Smooth muscle cell (in vitro differentiated cells): ENCODE measurements around the gene ATL2. TPM values are rescaled to one million over a fixed set of nuclear protein-coding genes. Genes with fewer than 3 reads are reported as not detected.
A peak's percentile ranks its signal among the peaks of the same experiment; 100 is the strongest.

Experiments used
- DNase-seq: peaks from one replicate; lab custom pipeline; 2025; ENCODE audit not compliant: unreplicated experiment; lab: John Stamatoyannopoulos, UW
- H2AFZ ChIP-seq: fragments of 200-600 bp; sonication (generic); 2 replicates; pipeline ENCODE4 v1.6.0; 2016; ENCODE audit warnings: antibody characterized with exemption, low read depth, mild to moderate bottlenecking
- H3F3A ChIP-seq: fragments of 200-600 bp; sonication (generic); 2 replicates; pipeline ENCODE4 v1.6.0; 2017; ENCODE audit warnings: antibody characterized with exemption, low read depth
- H3K27ac ChIP-seq: fragments of 200-600 bp; sonication (generic); 2 replicates; pipeline ENCODE4 v1.5.1; 2016; ENCODE audit warnings: low read depth, mild to moderate bottlenecking
- H3K27me3 ChIP-seq: fragments of 200-600 bp; sonication (generic); 2 replicates; pipeline ENCODE4 v1.6.1; 2016; ENCODE audit warnings: low read depth, mild to moderate bottlenecking
- H3K36me3 ChIP-seq: fragments of 200-600 bp; sonication (generic); 2 replicates; pipeline ENCODE4 v1.5.1; 2016; ENCODE audit warnings: low read depth
- H3K4me1 ChIP-seq: fragments of 200-600 bp; sonication (generic); 2 replicates; pipeline ENCODE4 v1.5.1; 2016; ENCODE audit warnings: low read depth
- H3K4me2 ChIP-seq: fragments of 200-600 bp; sonication (generic); 2 replicates; pipeline ENCODE4 v1.6.0; 2016; ENCODE audit warnings: mild to moderate bottlenecking
- H3K4me3 ChIP-seq: fragments of 200-600 bp; sonication (generic); 2 replicates; pipeline ENCODE4 v1.5.1; 2016; ENCODE audit warnings: mild to moderate bottlenecking
- H3K79me2 ChIP-seq: fragments of 200-600 bp; sonication (generic); 2 replicates; pipeline ENCODE4 v1.6.0; 2016; ENCODE audit warnings: low read depth, mild to moderate bottlenecking
- H3K9ac ChIP-seq: fragments of 200-600 bp; sonication (generic); 2 replicates; pipeline ENCODE4 v1.6.0; 2016; ENCODE audit warnings: low read depth
- H3K9me3 ChIP-seq: fragments of 200-600 bp; sonication (generic); replicated peaks from 2 replicates; pipeline ENCODE4 v1.5.1; 2016; ENCODE audit warnings: low read depth
- H4K20me1 ChIP-seq: fragments of 200-600 bp; sonication (generic); 2 replicates; pipeline ENCODE4 v1.6.0; 2016; ENCODE audit warnings: low read depth
- WGBS: methylation state at CpG from one replicate; pipeline ENCODE4 v1.1.7; 2016; ENCODE audit warnings: low lambda C conversion rate; 5-methylcytosine and 5-hydroxymethylcytosine counted together
- polyA plus RNA-seq: library from polyadenylated mRNA; unstranded; fragments of >200 nt; fragmentation: Nextera tagmentation; extraction: Ambion mirVana; gene quantifications from 2 replicates; pipeline ENCODE4 v1.2.1, GENCODE V29; 2016
- total RNA-seq: library from RNA; depleted of rRNA; stranded (reverse); fragments of >200 nt; gene quantifications from 2 replicates; pipeline ENCODE4 v1.2.3, GENCODE V29; 2014
- TF ChIP-seq, protein P1 (sequence below): fragments of 200-600 bp; sonication (generic); IDR thresholded peaks from 2 replicates; pipeline ENCODE4 v1.5.1; 2017; ENCODE audit warnings: borderline replicate concordance, mild to moderate bottlenecking, antibody characterized with exemption; ENCODE audit not compliant: insufficient read depth, poor library complexity, severe bottlenecking

The ATL2 gene
- total and polyA plus RNA-seq, 2 experiments from 2014 or later, result 19.9 to 56.7 TPM

DNA sequence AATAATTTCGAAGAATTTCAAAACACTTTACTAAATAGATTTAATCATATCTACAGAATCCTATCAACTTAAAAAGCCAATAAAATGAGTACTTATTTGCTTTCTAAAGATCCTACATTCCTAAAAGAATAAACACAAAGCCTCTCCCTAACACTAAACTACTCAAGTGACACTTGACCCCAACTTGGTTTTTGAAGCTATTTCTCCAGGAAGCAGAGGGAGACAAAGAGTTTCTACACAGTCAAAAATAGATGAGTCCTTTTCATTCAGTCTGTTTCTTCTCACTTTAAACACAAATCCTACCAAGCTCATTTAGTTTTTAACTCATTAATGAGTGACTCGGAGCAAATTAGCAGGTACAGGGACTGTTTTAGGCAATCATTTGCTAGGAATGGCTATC is 2.1 kb downstream of the ATL2 start:
- Histone ChIP-seq H3K9ac (no peak overlapping the region), H3K9me3 (no peaks in the 10 kb centered on the region), H3K36me3 (no peaks in the 10 kb centered on the region), H3F3A (no peaks in the 10 kb centered on the region), H3K4me2 (peak overlapping the region; percentile 85), H3K27ac (no peak overlapping the region), H3K79me2 (peaks cover 66% of the 10 kb centered on the region), H3K27me3 (no peaks in the 10 kb centered on the region), H3K4me3 (peak overlapping the region; percentile 85), H4K20me1 (peaks cover 64% of the 10 kb centered on the region), H2AFZ (no peak overlapping the region), H3K4me1 (peaks cover 21% of the 10 kb centered on the region)
- TF ChIP-seq, protein P1, sequence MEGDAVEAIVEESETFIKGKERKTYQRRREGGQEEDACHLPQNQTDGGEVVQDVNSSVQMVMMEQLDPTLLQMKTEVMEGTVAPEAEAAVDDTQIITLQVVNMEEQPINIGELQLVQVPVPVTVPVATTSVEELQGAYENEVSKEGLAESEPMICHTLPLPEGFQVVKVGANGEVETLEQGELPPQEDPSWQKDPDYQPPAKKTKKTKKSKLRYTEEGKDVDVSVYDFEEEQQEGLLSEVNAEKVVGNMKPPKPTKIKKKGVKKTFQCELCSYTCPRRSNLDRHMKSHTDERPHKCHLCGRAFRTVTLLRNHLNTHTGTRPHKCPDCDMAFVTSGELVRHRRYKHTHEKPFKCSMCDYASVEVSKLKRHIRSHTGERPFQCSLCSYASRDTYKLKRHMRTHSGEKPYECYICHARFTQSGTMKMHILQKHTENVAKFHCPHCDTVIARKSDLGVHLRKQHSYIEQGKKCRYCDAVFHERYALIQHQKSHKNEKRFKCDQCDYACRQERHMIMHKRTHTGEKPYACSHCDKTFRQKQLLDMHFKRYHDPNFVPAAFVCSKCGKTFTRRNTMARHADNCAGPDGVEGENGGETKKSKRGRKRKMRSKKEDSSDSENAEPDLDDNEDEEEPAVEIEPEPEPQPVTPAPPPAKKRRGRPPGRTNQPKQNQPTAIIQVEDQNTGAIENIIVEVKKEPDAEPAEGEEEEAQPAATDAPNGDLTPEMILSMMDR, result no peak
- no peak for DNase-seq
- 82% methylated on average over 2 of the region's 2 CpGs for WGBS

DNA sequence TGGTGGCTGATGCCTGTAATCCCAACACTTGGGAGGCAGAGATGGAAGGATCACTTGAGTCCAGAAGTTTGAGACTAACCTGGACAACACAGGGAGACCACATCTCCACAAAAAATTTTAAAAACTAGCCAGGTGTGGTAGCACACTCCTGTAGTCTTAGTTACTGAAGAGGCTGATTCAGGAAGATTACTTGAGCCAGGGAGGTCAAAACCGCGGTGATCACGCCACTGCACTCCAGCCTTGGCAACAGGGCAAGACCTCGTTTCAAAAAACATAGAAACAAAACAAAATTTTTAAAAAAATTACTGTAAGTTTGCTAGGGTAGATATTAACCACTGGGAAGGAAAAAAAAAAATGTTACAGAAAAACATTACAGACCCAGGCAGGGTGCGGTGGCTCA is 5.8 kb downstream of the ATL2 start:
- H3F3A ChIP-seq, result no peaks in the 10 kb centered on the region
- no peak overlapping the region for H3K4me3 ChIP-seq
- H4K20me1 ChIP-seq, result peaks cover 98% of the 10 kb centered on the region
- no peak for DNase-seq
- no peak overlapping the region for H3K9ac ChIP-seq
- H3K9me3 ChIP-seq, result no peaks in the 10 kb centered on the region
- H3K27ac ChIP-seq, result no peak overlapping the region
- no peak overlapping the region for H2AFZ ChIP-seq
- no peak overlapping the region for H3K4me2 ChIP-seq
- peaks cover 98% of the 10 kb centered on the region for H3K79me2 ChIP-seq
- H3K27me3 ChIP-seq, result no peaks in the 10 kb centered on the region
- TF ChIP-seq, protein P1, result no peak
- H3K4me1 ChIP-seq, result peaks cover 14% of the 10 kb centered on the region
- over 99% methylated on average over 5 of the region's 5 CpGs for WGBS
- no peaks in the 10 kb centered on the region for H3K36me3 ChIP-seq

DNA sequence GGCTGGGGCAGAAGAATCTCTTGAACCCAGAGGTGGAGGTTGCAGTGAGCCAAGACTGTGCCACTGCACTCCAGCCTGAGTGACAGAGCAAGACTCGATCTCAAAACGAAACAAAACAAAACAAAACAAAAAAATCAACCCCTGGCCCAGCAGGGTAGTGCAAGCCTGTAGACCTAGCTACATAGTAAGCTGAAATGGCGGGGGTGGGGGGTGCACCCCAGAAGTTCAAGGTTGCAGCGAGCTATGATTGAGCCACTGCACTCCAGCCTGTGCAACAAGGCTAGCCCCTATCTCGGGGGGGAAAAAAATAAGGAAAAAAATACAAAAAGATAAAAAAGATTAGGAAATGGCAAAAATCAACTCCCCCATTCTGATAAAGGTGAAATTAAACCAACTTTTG is 6.4 kb downstream of the ATL2 start:
- Histone ChIP-seq H3F3A (no peaks in the 10 kb centered on the region), H3K79me2 (peaks cover 98% of the 10 kb centered on the region), H3K4me2 (no peak overlapping the region), H3K4me1 (peaks cover 11% of the 10 kb centered on the region), H3K4me3 (no peak overlapping the region), H3K36me3 (no peaks in the 10 kb centered on the region), H2AFZ (no peak overlapping the region), H4K20me1 (peaks cover 98% of the 10 kb centered on the region), H3K9me3 (no peaks in the 10 kb centered on the region), H3K9ac (no peak overlapping the region), H3K27ac (no peak overlapping the region), H3K27me3 (no peaks in the 10 kb centered on the region)
- WGBS, result 97% methylated on average over 5 of the region's 5 CpGs
- no peak for DNase-seq
- TF ChIP-seq, protein P1, result no peak

DNA sequence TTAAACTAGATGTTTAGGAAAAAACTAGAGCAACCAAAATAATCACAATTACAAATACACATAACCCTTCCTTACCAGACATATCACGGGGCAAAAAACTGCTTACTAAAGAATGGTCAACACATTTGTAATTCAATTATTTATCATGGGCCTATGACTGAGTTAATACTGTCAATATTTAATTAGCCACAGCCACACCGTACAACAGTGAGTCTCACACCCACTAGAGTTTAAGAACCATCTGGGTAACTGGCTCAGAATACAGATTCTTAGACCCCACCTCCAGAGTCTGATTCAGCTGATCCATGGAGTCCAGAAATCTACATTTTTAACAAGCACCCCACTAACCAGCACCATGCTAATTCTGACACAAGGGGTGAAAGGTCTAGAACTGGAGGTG is 14.8 kb downstream of the ATL2 start:
- 82% methylated on average over 2 of the region's 2 CpGs for WGBS
- Histone ChIP-seq H3K36me3 (no peaks in the 10 kb centered on the region), H3K4me3 (no peak overlapping the region), H3K4me2 (no peak overlapping the region), H3K27me3 (no peaks in the 10 kb centered on the region), H2AFZ (no peak overlapping the region), H3K9me3 (no peaks in the 10 kb centered on the region), H3K9ac (no peak overlapping the region), H3K4me1 (no peaks in the 10 kb centered on the region), H3F3A (no peaks in the 10 kb centered on the region), H4K20me1 (peaks cover 90% of the 10 kb centered on the region), H3K27ac (no peak overlapping the region), H3K79me2 (peaks cover 87% of the 10 kb centered on the region)
- TF ChIP-seq, protein P1, result no peak
- no peak for DNase-seq
